Mesendoderm (in vitro differentiated cells): ENCODE data around the gene MRPL21.

ENCODE experiments used
- DNase-seq: peaks from one replicate; pipeline ENCODE4 v3.0.0; 2013
- H2AK5ac ChIP-seq: 2 replicates; pipeline ENCODE4 v1.6.1; 2013; ENCODE audit warnings: low read length, inconsistent platforms
- H2BK120ac ChIP-seq: 2 replicates; pipeline ENCODE4 v1.6.1; 2013; ENCODE audit warnings: low read depth, mild to moderate bottlenecking, low read length, moderate library complexity, mixed read lengths
- H2BK15ac ChIP-seq: replicated peaks from 2 replicates; pipeline ENCODE4 v1.6.1; 2013; ENCODE audit warnings: low read depth, mild to moderate bottlenecking, moderate library complexity
- H2BK5ac ChIP-seq: 2 replicates; pipeline ENCODE4 v1.6.1; 2013; ENCODE audit warnings: low read length, inconsistent platforms
- H3K18ac ChIP-seq: 2 replicates; pipeline ENCODE4 v1.6.1; 2013; ENCODE audit warnings: mild to moderate bottlenecking, low read length, mixed read lengths
- H3K23ac ChIP-seq: one replicate; pipeline ENCODE4 v1.6.1; 2013; ENCODE audit warnings: low read length
- H3K27ac ChIP-seq: 2 replicates; pipeline ENCODE4 v1.5.1; 2013; ENCODE audit warnings: low read depth, mild to moderate bottlenecking, inconsistent platforms, low read length, moderate library complexity
- H3K27me3 ChIP-seq: 2 replicates; pipeline ENCODE4 v1.6.1; 2013; ENCODE audit warnings: low read length, control low read depth, mild to moderate bottlenecking, inconsistent platforms; ENCODE audit not compliant: insufficient read depth, poor library complexity
- H3K36me3 ChIP-seq: 2 replicates; pipeline ENCODE4 v1.6.1; 2013; ENCODE audit warnings: low read length, inconsistent platforms; ENCODE audit not compliant: control insufficient read depth, insufficient read depth
- H3K4ac ChIP-seq: one replicate; pipeline ENCODE4 v1.6.1; 2013; ENCODE audit warnings: low read depth, mild to moderate bottlenecking, low read length, moderate library complexity
- H3K4me1 ChIP-seq: 2 replicates; pipeline ENCODE4 v1.6.1; 2013; ENCODE audit warnings: low read depth, low read length, inconsistent platforms; ENCODE audit not compliant: control insufficient read depth
- H3K4me2 ChIP-seq: 2 replicates; pipeline ENCODE4 v1.6.1; 2013; ENCODE audit warnings: low read length
- H3K4me3 ChIP-seq: 2 replicates; pipeline ENCODE4 v1.5.1; 2013; ENCODE audit warnings: mild to moderate bottlenecking, low read length
- H3K56ac ChIP-seq: one replicate; pipeline ENCODE4 v1.6.1; 2013; ENCODE audit warnings: low read length
- H3K79me1 ChIP-seq: 2 replicates; pipeline ENCODE4 v1.6.1; 2013; ENCODE audit warnings: low read length, inconsistent platforms
- H3K79me2 ChIP-seq: 2 replicates; pipeline ENCODE4 v1.6.1; 2013; ENCODE audit warnings: mild to moderate bottlenecking, low read length; ENCODE audit not compliant: control insufficient read depth, insufficient read depth
- H3K9ac ChIP-seq: 2 replicates; pipeline ENCODE4 v1.6.1; 2013; ENCODE audit warnings: low read length, inconsistent platforms
- H4K5ac ChIP-seq: one replicate; pipeline ENCODE4 v1.6.1; 2013; ENCODE audit warnings: low read length
- H4K8ac ChIP-seq: one replicate; pipeline ENCODE4 v1.6.1; 2013; ENCODE audit warnings: low read depth, mild to moderate bottlenecking, control low read depth, low read length, moderate library complexity
- whole genome bisulfite sequencing: extraction: QIAGEN DNeasy Blood & Tissue Kit; methylation state at CpG from one replicate; pipeline ENCODE4 v1.1.7; 2013; ENCODE audit warnings: low lambda C conversion rate, missing lambda C conversion rate; ENCODE audit not compliant: insufficient coverage; ENCODE audit errors: extremely low coverage; 5-methylcytosine and 5-hydroxymethylcytosine counted together

MRPL21 gene

GRCh38 chr11:68911731-68912130, 8.1 kb upstream of the MRPL21 start:
- WGBS: no CpG with 5 or more reads among the region's 16 CpGs

GRCh38 chr11:68910965-68911364, 7.3 kb upstream of the MRPL21 start:
- Histone ChIP-seq H2AK5ac (no peak overlapping the region), H3K79me1 (no peaks in the 10 kb centered on the region), H2BK15ac (no peak overlapping the region), H4K5ac (no peak overlapping the region), H3K4me1 (no peaks in the 10 kb centered on the region), H3K9ac (no peak overlapping the region), H3K23ac (no peak overlapping the region), H2BK5ac (no peak overlapping the region), H3K27me3 (no peaks in the 10 kb centered on the region), H3K36me3 (peaks cover 9% of the 10 kb centered on the region), H3K27ac (no peak overlapping the region), H3K56ac (no peak overlapping the region), H4K8ac (no peak overlapping the region), H3K4me3 (no peak overlapping the region), H3K4ac (no peak overlapping the region), H3K18ac (no peak overlapping the region), H3K79me2 (no peaks in the 10 kb centered on the region), H2BK120ac (no peak overlapping the region), H3K4me2 (no peak overlapping the region)
- DNase-seq: no peak
- no CpG with 5 or more reads among the region's 8 CpGs for WGBS

More at GRCh38 chr11:68911731-68912130, 8.1 kb upstream of the MRPL21 start:
- no peak for DNase-seq
- H3K56ac ChIP-seq: no peak overlapping the region
- no peaks in the 10 kb centered on the region for H3K4me1 ChIP-seq
- no peak overlapping the region for H2BK120ac ChIP-seq
- no peaks in the 10 kb centered on the region for H3K79me1 ChIP-seq
- H3K36me3 ChIP-seq: peaks cover 12% of the 10 kb centered on the region
- no peak overlapping the region for H3K9ac ChIP-seq
- no peak overlapping the region for H4K8ac ChIP-seq
- no peak overlapping the region for H3K4me3 ChIP-seq
- no peak overlapping the region for H2AK5ac ChIP-seq
- H3K4ac ChIP-seq: no peak overlapping the region
- H2BK15ac ChIP-seq: no peak overlapping the region
- H2BK5ac ChIP-seq: no peak overlapping the region
- no peaks in the 10 kb centered on the region for H3K79me2 ChIP-seq
- no peaks in the 10 kb centered on the region for H3K27me3 ChIP-seq
- H3K4me2 ChIP-seq: no peak overlapping the region
- H4K5ac ChIP-seq: no peak overlapping the region
- H3K23ac ChIP-seq: no peak overlapping the region
- H3K27ac ChIP-seq: no peak overlapping the region
- H3K18ac ChIP-seq: no peak overlapping the region

GRCh38 chr11:68908273-68908672, 4.6 kb upstream of the MRPL21 start:
- Histone ChIP-seq H3K36me3 (peaks cover 7% of the 10 kb centered on the region), H3K18ac (no peak overlapping the region), H4K5ac (no peak overlapping the region), H3K9ac (no peak overlapping the region), H3K4ac (no peak overlapping the region), H2BK5ac (no peak overlapping the region), H3K79me2 (peaks cover 15% of the 10 kb centered on the region), H2BK15ac (no peak overlapping the region), H3K4me2 (no peak overlapping the region), H3K56ac (no peak overlapping the region), H3K27me3 (no peaks in the 10 kb centered on the region), H2BK120ac (no peak overlapping the region), H3K23ac (no peak overlapping the region), H3K79me1 (peaks cover 15% of the 10 kb centered on the region), H3K27ac (no peak overlapping the region), H3K4me1 (no peaks in the 10 kb centered on the region), H4K8ac (no peak overlapping the region), H3K4me3 (no peak overlapping the region), H2AK5ac (no peak overlapping the region)
- DNase-seq: no peak
- WGBS: no CpG with 5 or more reads among the region's 5 CpGs

GRCh38 chr11:68905421-68906360, 2.1 kb upstream of the MRPL21 start:
- DNase-seq: peak; percentile 16
- no peak overlapping the region for H3K18ac ChIP-seq
- WGBS: no CpG with 5 or more reads among the region's 23 CpGs
- no peak overlapping the region for H4K5ac ChIP-seq
- no peak overlapping the region for H3K27ac ChIP-seq
- no peak overlapping the region for H3K4me2 ChIP-seq
- no peaks in the 10 kb centered on the region for H3K4me1 ChIP-seq
- H3K56ac ChIP-seq: no peak overlapping the region
- peaks cover 29% of the 10 kb centered on the region for H3K79me1 ChIP-seq
- H3K4ac ChIP-seq: no peak overlapping the region
- H2BK120ac ChIP-seq: no peak overlapping the region
- H2BK5ac ChIP-seq: no peak overlapping the region
- no peak overlapping the region for H3K4me3 ChIP-seq
- no peak overlapping the region for H3K9ac ChIP-seq
- no peak overlapping the region for H4K8ac ChIP-seq
- H2BK15ac ChIP-seq: no peak overlapping the region
- no peak overlapping the region for H3K23ac ChIP-seq
- no peak overlapping the region for H2AK5ac ChIP-seq
- peaks cover 40% of the 10 kb centered on the region for H3K79me2 ChIP-seq
- H3K36me3 ChIP-seq: peaks cover 2% of the 10 kb centered on the region
- H3K27me3 ChIP-seq: no peaks in the 10 kb centered on the region

- no CpG with 5 or more reads among the region's 24 CpGs for WGBS
- H3K4me3 ChIP-seq: peak overlapping the region; percentile 92
- H2BK5ac ChIP-seq: no peak overlapping the region
- peak overlapping the region; percentile 66 for H3K23ac ChIP-seq
- H2BK120ac ChIP-seq: no peak overlapping the region
- peaks cover 34% of the 10 kb centered on the region for H3K79me1 ChIP-seq
- no peak overlapping the region for H3K4ac ChIP-seq
- H3K4me2 ChIP-seq: peak overlapping the region; percentile 67
- no peak overlapping the region for H2BK15ac ChIP-seq
- no peak overlapping the region for H4K5ac ChIP-seq
- no peak overlapping the region for H4K8ac ChIP-seq
- H3K36me3 ChIP-seq: peaks cover 3% of the 10 kb centered on the region
- no peaks in the 10 kb centered on the region for H3K4me1 ChIP-seq
- peak overlapping the region; percentile 97 for H3K9ac ChIP-seq
- H2AK5ac ChIP-seq: no peak overlapping the region
- H3K27ac ChIP-seq: no peak overlapping the region
- peak overlapping the region; percentile 99 for H3K56ac ChIP-seq
- H3K79me2 ChIP-seq: peaks cover 44% of the 10 kb centered on the region
- DNase-seq: no peak
- no peaks in the 10 kb centered on the region for H3K27me3 ChIP-seq
- no peak overlapping the region for H3K18ac ChIP-seq
Measured at GRCh38 chr11:68904248-68904847, 716 bp upstream of the MRPL21 start.
